ENCODE results near the gene CNGA4. TPM values are rescaled to one million over a fixed set of nuclear protein-coding genes. Genes with fewer than 3 reads are reported as not detected.

The CNGA4 gene
- total and polyA plus RNA-seq, 2 of the 4 experiments (the other 2 are of a cell fraction): under 0.01 to 0.12 TPM

GRCh38 chr11:6263662-6264061, 24.8 kb downstream of the CNGA4 start:
- Histone ChIP-seq H3K18ac (ENCODE audit: low read depth, low read length) (no peak overlapping the region), H2AK5ac (ENCODE audit: low read depth, low read length) (no peak overlapping the region), H2BK5ac (ENCODE audit: low read depth, low read length, poor library complexity, severe bottlenecking) (no peak overlapping the region), H4K20me1 (ENCODE audit: insufficient read depth, low read length) (no peaks in the 10 kb centered on the region), H3K79me1 (ENCODE audit: low read depth in 1 of 2, low read length in 2 of 2) (no peaks in the 10 kb centered on the region), H3K27ac (ENCODE audit: insufficient read depth, low read length) (no peak overlapping the region), H3K56ac (ENCODE audit: extremely low read depth, insufficient read depth, low read length) (no peak overlapping the region), H3K14ac (replicated peaks; ENCODE audit: low read depth, low read length) (no peak overlapping the region), H4K5ac (ENCODE audit: low read depth, low read length) (no peak overlapping the region), H2AK9ac (replicated peaks; ENCODE audit: low read depth, low read length, poor library complexity) (no peak overlapping the region), H3K4me3 (ENCODE audit: insufficient read depth, low read depth, low read length) (no peak overlapping the region), H3K4ac (ENCODE audit: low read depth, low read length) (no peak overlapping the region), H3K9me3 (ENCODE audit: control insufficient read depth, insufficient read depth, low read length) (no peaks in the 10 kb centered on the region), H2BK20ac (ENCODE audit: low read depth, low read length) (no peak overlapping the region), H3K4me1 (ENCODE audit: control insufficient read depth, insufficient read depth, low read length) (no peaks in the 10 kb centered on the region; the same call in 1 of the 2 replicates), H3K4me2 (ENCODE audit: low read depth, low read length) (no peak overlapping the region), H4K91ac (ENCODE audit: insufficient read depth, low read depth, low read length) (no peak overlapping the region), H2BK120ac (ENCODE audit: low read depth, low read length) (no peak overlapping the region), H3K9me1 (ENCODE audit: insufficient read depth, low read length) (no peaks in the 10 kb centered on the region; the same call in 1 of the 2 replicates), H2AFZ (replicated peaks; ENCODE audit: low read length, poor library complexity) (no peak overlapping the region), H2BK15ac (ENCODE audit: low read depth, low read length) (no peak overlapping the region), H3K36me3 (ENCODE audit: control insufficient read depth, insufficient read depth, low read length) (no peaks in the 10 kb centered on the region), H4K8ac (ENCODE audit: low read depth in 2 of 2, low read length in 2 of 2) (no peak overlapping the region), H3K23ac (ENCODE audit: low read depth, low read length) (no peak overlapping the region), H3K27me3 (ENCODE audit: control insufficient read depth, insufficient read depth, low read length) (peaks cover 38% of the 10 kb centered on the region), H3K9ac (ENCODE audit: low read depth, low read length) (no peak overlapping the region)
- DNase-seq: no peak
- intact Hi-C loops (cut with micrococcal nuclease) (no loop called here), in situ Hi-C loops (cut with MboI; ENCODE audit: low sequenced_read_pairs) (no loop called here), dilution Hi-C loops (cut with HindIII; ENCODE audit: low sequenced_read_pairs, unreplicated experiment) (no loop called here)
- BruUV-seq (replicated peaks): no TSS peak
- CTCF ChIA-PET: no interaction called here
- POLR2A ChIA-PET (ENCODE audit: unreplicated experiment): no interaction called here
- no CpG with 5 or more reads among the region's 1 CpG for WGBS, 2 experiments (ENCODE audit: extremely low coverage in 2 of 2, insufficient read length in 1 of 2)
- ATAC-seq (ENCODE audit: low read depth): no peak
- no peak for TF ChIP-seq USF2 (IDR thresholded peaks at IDR 0.05; ENCODE audit: low read depth, low read length)
- TF ChIP-seq SMC3 (IDR thresholded peaks at IDR 0.05; ENCODE audit: low read depth, low read length): no peak
- TF ChIP-seq MAFK (IDR thresholded peaks at IDR 0.05; ENCODE audit: low read depth, low read length): peak; percentile 95
- TF ChIP-seq CTCF (conservative IDR thresholded peaks at IDR 0.05; ENCODE audit: low read depth, low read length): no peak
